ENCODE results near the gene GPANK1. TPM values are rescaled to one million over a fixed set of nuclear protein-coding genes. Genes with fewer than 3 reads are reported as not detected.

GPANK1 gene
- total and polyA plus RNA-seq, 2 donors, result 10.0 to 20.9 TPM

DNA sequence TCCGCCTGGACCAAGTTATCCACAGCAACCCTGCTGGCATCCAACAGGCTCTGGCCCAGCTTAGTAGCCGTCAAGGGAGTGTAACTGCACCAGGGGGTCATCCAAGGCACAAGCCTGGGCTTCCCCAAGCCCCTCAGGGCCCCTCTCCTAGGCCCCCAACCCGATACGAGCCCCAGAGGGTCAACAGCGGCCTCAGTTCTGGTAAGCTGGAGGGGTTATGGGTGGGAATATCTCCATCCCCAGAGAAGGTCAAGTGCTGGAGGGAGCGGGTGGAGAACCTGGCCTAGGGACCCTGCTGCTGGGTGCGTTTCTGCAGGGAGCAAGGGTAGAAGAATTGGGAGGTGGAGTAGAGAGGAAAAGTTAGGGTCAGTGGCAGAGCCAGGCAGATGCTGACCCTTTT lies 31.4 kb downstream of the GPANK1 start:
- H3K36me3 ChIP-seq (ENCODE audit: insufficient read depth), result peaks cover 8% of the 10 kb centered on the region
- DNase-seq (ENCODE audit: extremely low spot score), result no peak
- no peaks in the 10 kb centered on the region for H3K4me1 ChIP-seq (ENCODE audit: insufficient read depth)
- no peak overlapping the region for H3K27ac ChIP-seq (ENCODE audit: low read depth)
- H3K4me3 ChIP-seq (ENCODE audit: low read depth, low read length), result no peak overlapping the region
- 90% methylated on average over 7 of the region's 7 CpGs for WGBS

- H3K4me3 ChIP-seq (ENCODE audit: low read depth, low read length), result no peak overlapping the region
- peaks cover 10% of the 10 kb centered on the region for H3K36me3 ChIP-seq (ENCODE audit: insufficient read depth)
- no peaks in the 10 kb centered on the region for H3K4me1 ChIP-seq (ENCODE audit: insufficient read depth)
- H3K27ac ChIP-seq (ENCODE audit: low read depth), result no peak overlapping the region
- 88% methylated on average over 26 of the region's 26 CpGs for WGBS
- no peak for DNase-seq (ENCODE audit: extremely low spot score)
Observed at GRCh38 chr6:31632279-31632946, 32.4 kb downstream of the GPANK1 start.

DNA sequence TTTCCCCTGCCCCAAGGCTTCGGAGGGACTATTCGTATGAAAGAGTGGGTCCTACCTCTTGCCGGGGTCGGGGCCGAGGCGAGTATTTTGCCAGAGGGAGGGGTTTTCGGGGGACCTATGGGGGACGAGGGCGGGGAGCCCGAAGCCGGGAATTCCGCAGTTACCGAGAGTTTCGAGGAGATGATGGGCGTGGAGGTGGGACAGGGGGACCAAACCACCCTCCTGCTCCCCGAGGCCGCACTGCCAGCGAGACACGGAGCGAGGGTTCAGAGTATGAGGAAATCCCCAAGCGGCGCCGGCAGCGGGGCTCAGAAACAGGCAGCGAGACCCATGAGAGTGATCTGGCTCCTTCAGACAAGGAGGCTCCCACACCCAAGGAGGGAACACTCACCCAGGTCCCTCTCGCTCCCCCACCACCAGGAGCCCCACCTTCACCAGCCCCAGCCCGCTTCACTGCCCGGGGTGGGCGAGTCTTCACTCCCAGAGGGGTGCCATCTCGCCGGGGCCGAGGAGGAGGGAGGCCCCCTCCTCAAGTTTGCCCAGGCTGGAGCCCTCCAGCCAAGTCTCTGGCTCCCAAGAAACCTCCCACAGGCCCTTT lies 33.0 kb downstream of the GPANK1 start:
- Histone ChIP-seq H3K4me1 (ENCODE audit: insufficient read depth) (no peaks in the 10 kb centered on the region), H3K27ac (ENCODE audit: low read depth) (no peak overlapping the region), H3K36me3 (ENCODE audit: insufficient read depth) (peaks cover 11% of the 10 kb centered on the region), H3K4me3 (ENCODE audit: low read depth, low read length) (no peak overlapping the region)
- DNase-seq (ENCODE audit: extremely low spot score), result no peak
- WGBS, result 84% methylated on average over 32 of the region's 32 CpGs

DNA sequence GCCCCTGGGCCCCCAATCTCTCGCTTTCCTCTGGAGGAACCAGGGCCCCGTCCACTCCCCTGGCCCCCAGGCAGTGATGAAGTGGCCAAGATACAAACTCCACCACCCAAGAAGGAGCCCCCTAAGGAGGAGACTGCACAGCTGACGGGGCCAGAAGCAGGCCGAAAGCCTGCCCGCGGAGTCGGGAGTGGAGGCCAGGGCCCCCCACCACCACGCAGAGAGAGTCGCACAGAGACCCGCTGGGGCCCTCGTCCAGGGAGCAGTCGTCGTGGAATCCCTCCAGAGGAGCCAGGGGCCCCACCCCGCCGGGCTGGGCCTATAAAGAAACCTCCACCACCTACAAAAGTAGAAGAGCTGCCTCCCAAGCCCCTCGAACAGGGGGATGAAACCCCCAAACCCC lies 33.6 kb downstream of the GPANK1 start:
- peaks cover 11% of the 10 kb centered on the region for H3K36me3 ChIP-seq (ENCODE audit: insufficient read depth)
- no peak overlapping the region for H3K4me3 ChIP-seq (ENCODE audit: low read depth, low read length)
- no peaks in the 10 kb centered on the region for H3K4me1 ChIP-seq (ENCODE audit: insufficient read depth)
- no peak for DNase-seq (ENCODE audit: extremely low spot score)
- H3K27ac ChIP-seq (ENCODE audit: low read depth), result no peak overlapping the region
- 77% methylated on average over 16 of the region's 16 CpGs for WGBS

DNA sequence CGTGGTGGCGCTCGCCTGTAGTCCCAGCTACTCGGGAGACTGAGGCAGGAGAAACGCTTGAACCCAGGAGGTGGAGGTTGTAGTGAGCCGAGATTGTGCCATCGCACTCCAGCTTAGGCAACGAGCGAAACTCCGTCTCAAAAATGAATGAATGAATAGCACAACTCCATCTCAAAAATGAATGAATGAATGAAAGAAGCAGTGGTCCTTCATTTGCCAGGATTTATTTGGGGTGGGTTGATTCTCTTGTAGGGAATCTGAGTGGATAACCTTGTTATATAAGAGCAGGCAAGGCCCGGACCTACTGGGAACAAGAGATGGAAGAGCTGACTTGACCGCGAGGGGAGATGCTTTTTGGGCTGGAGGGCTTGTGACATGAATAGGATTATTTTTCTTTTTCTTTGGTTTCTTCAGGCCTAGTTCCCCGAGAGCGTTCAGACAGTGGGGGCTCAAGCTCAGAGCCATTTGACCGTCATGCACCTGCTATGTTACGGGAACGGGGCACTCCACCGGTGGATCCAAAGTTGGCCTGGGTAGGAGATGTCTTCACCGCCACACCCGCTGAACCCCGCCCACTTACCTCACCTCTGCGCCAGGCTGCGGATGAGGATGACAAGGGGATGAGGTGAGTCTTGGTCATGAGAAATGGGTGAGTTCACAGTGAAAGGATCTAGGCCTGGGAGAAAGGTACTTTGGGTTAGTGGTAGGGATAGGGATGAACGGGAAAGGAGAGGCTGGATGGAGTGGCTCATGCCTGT lies 34.4 kb downstream of the GPANK1 start:
- 91% methylated on average over 25 of the region's 25 CpGs for WGBS
- H3K4me1 ChIP-seq (ENCODE audit: insufficient read depth), result no peaks in the 10 kb centered on the region
- DNase-seq (ENCODE audit: extremely low spot score), result no peak
- H3K27ac ChIP-seq (ENCODE audit: low read depth), result no peak overlapping the region
- no peak overlapping the region for H3K4me3 ChIP-seq (ENCODE audit: low read depth, low read length)
- H3K36me3 ChIP-seq (ENCODE audit: insufficient read depth), result peaks cover 16% of the 10 kb centered on the region

DNA sequence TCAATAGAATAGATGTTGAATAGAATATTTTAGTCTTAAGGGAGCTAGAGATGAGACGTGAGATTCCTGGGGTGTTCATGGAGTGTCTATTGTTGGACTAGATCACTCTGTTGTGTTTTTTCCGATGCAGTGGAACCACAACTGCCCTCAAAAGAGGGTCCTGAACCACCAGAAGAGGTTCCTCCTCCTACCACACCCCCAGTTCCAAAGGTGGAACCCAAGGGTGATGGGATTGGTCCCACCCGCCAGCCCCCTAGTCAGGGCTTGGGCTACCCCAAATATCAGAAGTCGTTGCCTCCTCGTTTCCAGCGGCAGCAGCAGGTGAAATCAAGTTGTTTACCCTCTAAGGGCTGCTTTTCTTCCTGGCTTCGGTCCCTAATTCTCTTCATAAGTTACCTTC lies 35.8 kb downstream of the GPANK1 start:
- Histone ChIP-seq H3K36me3 (ENCODE audit: insufficient read depth) (peaks cover 22% of the 10 kb centered on the region), H3K4me1 (ENCODE audit: insufficient read depth) (no peaks in the 10 kb centered on the region), H3K4me3 (ENCODE audit: low read depth, low read length) (no peak overlapping the region), H3K27ac (ENCODE audit: low read depth) (no peak overlapping the region)
- no peak for DNase-seq (ENCODE audit: extremely low spot score)
- 88% methylated on average over 7 of the region's 7 CpGs for WGBS

GRCh38 chr6:31627690-31628287 lies 37.0 kb downstream of the GPANK1 start:
- Histone ChIP-seq H3K36me3 (ENCODE audit: insufficient read depth) (peaks cover 22% of the 10 kb centered on the region), H3K4me1 (ENCODE audit: insufficient read depth) (no peaks in the 10 kb centered on the region), H3K27ac (ENCODE audit: low read depth) (no peak overlapping the region), H3K4me3 (ENCODE audit: low read depth, low read length) (no peak overlapping the region)
- WGBS, result 96% methylated on average over 19 of the region's 19 CpGs
- DNase-seq (ENCODE audit: extremely low spot score), result no peak

GRCh38 chr6:31626952-31627351 lies 37.8 kb downstream of the GPANK1 start:
- peaks cover 22% of the 10 kb centered on the region for H3K36me3 ChIP-seq (ENCODE audit: insufficient read depth)
- WGBS, result 88% methylated on average over 10 of the region's 10 CpGs

GRCh38 chr6:31624070-31624469 lies 40.7 kb downstream of the GPANK1 start:
- no peak overlapping the region for H3K27ac ChIP-seq (ENCODE audit: low read depth)
- no peak overlapping the region for H3K4me3 ChIP-seq (ENCODE audit: low read depth, low read length)
- H3K36me3 ChIP-seq (ENCODE audit: insufficient read depth), result peaks cover 16% of the 10 kb centered on the region
- H3K4me1 ChIP-seq (ENCODE audit: insufficient read depth), result no peaks in the 10 kb centered on the region
- DNase-seq (ENCODE audit: extremely low spot score), result no peak
- 93% methylated on average over 10 of the region's 10 CpGs for WGBS

More at GRCh38 chr6:31626952-31627351, 37.8 kb downstream of the GPANK1 start:
- Histone ChIP-seq H3K27ac (ENCODE audit: low read depth) (no peak overlapping the region), H3K4me1 (ENCODE audit: insufficient read depth) (no peaks in the 10 kb centered on the region), H3K4me3 (ENCODE audit: low read depth, low read length) (no peak overlapping the region)
- no peak for DNase-seq (ENCODE audit: extremely low spot score)

- peak; percentile 35 for DNase-seq (ENCODE audit: extremely low spot score)
- Histone ChIP-seq H3K36me3 (ENCODE audit: insufficient read depth) (peaks cover 14% of the 10 kb centered on the region), H3K4me1 (ENCODE audit: insufficient read depth) (no peaks in the 10 kb centered on the region), H3K27ac (ENCODE audit: low read depth) (no peak overlapping the region), H3K4me3 (ENCODE audit: low read depth, low read length) (no peak overlapping the region)
- 52% methylated on average over 10 of the region's 10 CpGs for WGBS
Observed at GRCh38 chr6:31622684-31623091, 42.1 kb downstream of the GPANK1 start.

- peaks cover 13% of the 10 kb centered on the region for H3K36me3 ChIP-seq (ENCODE audit: insufficient read depth)
- WGBS, result 14% methylated on average over 4 of the region's 4 CpGs
- no peak overlapping the region for H3K4me3 ChIP-seq (ENCODE audit: low read depth, low read length)
- DNase-seq (ENCODE audit: extremely low spot score), result no peak
- no peaks in the 10 kb centered on the region for H3K4me1 ChIP-seq (ENCODE audit: insufficient read depth)
- H3K27ac ChIP-seq (ENCODE audit: low read depth), result no peak overlapping the region
Observed at GRCh38 chr6:31621991-31622390, 42.8 kb downstream of the GPANK1 start.

- WGBS, result 4% methylated on average over 15 of the region's 15 CpGs
- Histone ChIP-seq H3K36me3 (ENCODE audit: insufficient read depth) (peaks cover 11% of the 10 kb centered on the region), H3K4me1 (ENCODE audit: insufficient read depth) (no peaks in the 10 kb centered on the region), H3K27ac (ENCODE audit: low read depth) (peak overlapping the region; percentile 98), H3K4me3 (ENCODE audit: low read depth, low read length) (peak overlapping the region; percentile 55)
- DNase-seq (ENCODE audit: extremely low spot score), result no peak
Observed at GRCh38 chr6:31621320-31621939, 43.4 kb downstream of the GPANK1 start.

DNA sequence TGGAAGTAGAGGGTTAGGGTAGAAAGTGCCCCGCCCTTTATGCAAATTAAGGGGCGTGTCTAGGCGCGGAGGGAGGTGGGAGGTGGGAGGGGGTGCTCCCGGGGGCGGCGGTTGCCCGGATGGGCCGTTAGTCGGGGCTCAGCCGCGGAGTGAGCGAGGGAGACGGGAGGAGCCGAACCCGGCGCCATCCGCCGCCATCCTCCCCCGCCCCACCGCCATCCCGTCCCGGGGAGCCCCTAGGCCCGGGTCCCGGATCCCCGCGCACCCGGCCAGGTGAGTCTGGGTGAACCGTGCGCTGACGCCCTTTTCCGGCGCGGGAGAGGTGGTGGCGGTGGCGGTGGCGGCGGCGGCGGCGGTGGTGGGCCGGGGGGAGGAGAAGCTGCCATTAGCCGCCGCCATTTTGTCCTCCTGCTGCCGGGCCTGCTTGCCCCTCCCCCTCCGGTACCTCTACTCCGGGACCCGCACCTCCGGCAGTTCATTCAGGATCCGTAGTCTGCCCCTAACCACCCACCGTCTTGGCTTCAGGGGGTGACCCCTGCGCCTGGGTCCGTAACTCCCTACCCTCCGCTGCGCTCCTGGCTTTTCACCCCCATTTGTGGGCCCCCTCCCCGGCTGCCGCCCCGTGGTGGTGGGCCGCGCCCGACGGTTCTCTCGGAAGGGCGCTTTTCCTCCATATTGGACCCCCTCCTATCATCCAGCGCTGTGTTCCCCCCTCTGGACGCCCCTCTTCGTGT lies 44.0 kb downstream of the GPANK1 start, which contains the start of gene PRRC2A:
Gene PRRC2A (plus strand): TSS at position 130 of the 734 bp plus-strand sequence. CDS start 2,075 bp downstream, outside the sequence.
- no peak for DNase-seq (ENCODE audit: extremely low spot score)
- WGBS, result under 1% methylated on average over 67 of the region's 67 CpGs
- peak within 1 kb of the TSS; percentile 98 for H3K27ac ChIP-seq (ENCODE audit: low read depth)
- peaks cover 9% of the 10 kb centered on the region for H3K36me3 ChIP-seq (ENCODE audit: insufficient read depth)
- no peaks in the 10 kb centered on the region for H3K4me1 ChIP-seq (ENCODE audit: insufficient read depth)
- peak within 1 kb of the TSS; percentile 55 for H3K4me3 ChIP-seq (ENCODE audit: low read depth, low read length)
